ENCODE data around the gene EP300.

Gene EP300

DNA sequence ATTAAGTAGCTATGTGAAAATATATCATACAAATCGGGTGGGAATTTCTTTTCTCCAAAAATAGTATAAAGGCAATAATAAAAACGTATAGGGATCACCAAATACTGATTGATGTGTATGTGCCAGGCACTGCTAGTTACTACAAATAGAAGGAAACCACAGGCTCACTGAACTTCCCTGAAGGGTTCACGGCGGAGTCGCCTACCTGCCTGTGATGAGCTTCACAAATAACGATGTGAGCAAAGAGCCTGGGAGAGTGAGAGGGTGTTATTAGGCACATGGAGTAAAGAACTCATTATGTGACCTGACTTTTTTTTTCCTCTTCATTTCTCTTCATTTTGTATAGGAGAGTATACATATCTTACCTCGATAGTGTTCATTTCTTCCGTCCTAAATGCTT, 76.8 kb downstream of the EP300 start:
- Histone ChIP-seq H3K18ac (ENCODE audit: low read depth in 1 of 2, low read length in 2 of 2) (no peak overlapping the region), H4K8ac (ENCODE audit: low read length) (no peak overlapping the region), H3K4me1 (ENCODE audit: control insufficient read depth, insufficient read depth, low read depth, low read length) (no peaks in the 10 kb centered on the region), H3K14ac (ENCODE audit: low read length in 2 of 2) (no peak overlapping the region), H3K4me3 (ENCODE audit: insufficient read depth in 1 of 2, low read depth in 1 of 2, low read length in 2 of 2) (no peak overlapping the region), H3K27me3 (ENCODE audit: control insufficient read depth in 1 of 2, insufficient read depth in 1 of 2, low read length in 2 of 2) (no peaks in the 10 kb centered on the region), H3K4ac (ENCODE audit: low read depth in 1 of 2, low read length in 2 of 2) (no peak overlapping the region), H2BK5ac (ENCODE audit: low read depth, low read length, poor library complexity, severe bottlenecking) (no peak overlapping the region), H3K9ac (ENCODE audit: low read length) (no peak overlapping the region), H2BK120ac (ENCODE audit: low read depth, low read length) (no peak overlapping the region), H3K79me1 (replicated peaks; ENCODE audit: low read length, poor library complexity, severe bottlenecking) (peaks cover 17% of the 10 kb centered on the region), H2BK15ac (ENCODE audit: low read depth, poor library complexity, severe bottlenecking) (no peak overlapping the region), H4K91ac (ENCODE audit: low read length) (no peak overlapping the region), H3K4me2 (ENCODE audit: low read length, poor library complexity, severe bottlenecking) (no peak overlapping the region), H2AK5ac (ENCODE audit: low read length, severe bottlenecking) (no peak overlapping the region), H2BK12ac (ENCODE audit: low read length in 2 of 2) (no peak overlapping the region), H3K23ac (ENCODE audit: low read length in 2 of 2) (no peak overlapping the region), H3K9me3 (ENCODE audit: control insufficient read depth, low read length) (no peaks in the 10 kb centered on the region), H3K36me3 (ENCODE audit: control insufficient read depth in 1 of 2, insufficient read depth in 2 of 2, low read depth in 1 of 2, low read length in 2 of 2) (peaks cover 41 to 88% of the 10 kb centered on the region in 2 experiments), H3K27ac (ENCODE audit: low read length, poor library complexity, severe bottlenecking) (no peak overlapping the region), H2AFZ (ENCODE audit: low read depth, low read length) (no peak overlapping the region)
- WGBS = 98% methylated on average over 7 of the region's 8 CpGs
- no peak for DNase-seq

DNA sequence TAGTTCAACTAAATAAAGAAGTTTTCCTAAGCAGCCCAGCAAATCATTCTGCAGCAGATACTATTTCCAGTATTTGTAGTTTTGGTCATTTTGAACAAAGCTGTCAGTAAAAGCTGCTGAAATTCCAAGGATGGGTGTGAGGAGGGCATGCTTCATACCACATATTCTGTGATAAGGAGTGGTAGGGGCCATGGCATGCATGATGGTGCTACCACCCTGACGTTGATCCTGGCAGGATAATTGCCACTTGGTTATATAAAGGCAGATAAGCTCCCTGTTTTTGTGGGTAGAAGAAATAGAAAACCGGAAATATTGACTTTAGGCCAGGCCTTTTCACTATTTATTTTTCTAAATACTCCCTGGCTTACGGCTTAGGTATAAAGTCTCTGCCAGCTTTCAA, 79.6 kb downstream of the EP300 start:
- peaks cover 17% of the 10 kb centered on the region for H3K79me1 ChIP-seq (replicated peaks; ENCODE audit: low read length, poor library complexity, severe bottlenecking)
- no peak for DNase-seq
- no peak overlapping the region for H3K18ac ChIP-seq (ENCODE audit: low read depth in 1 of 2, low read length in 2 of 2)
- H3K23ac ChIP-seq (ENCODE audit: low read length in 2 of 2) = no peak overlapping the region
- WGBS = 92% methylated on average over 2 of the region's 3 CpGs
- H3K4me2 ChIP-seq (ENCODE audit: low read length, poor library complexity, severe bottlenecking) = no peak overlapping the region
- H2BK12ac ChIP-seq (ENCODE audit: low read length in 2 of 2) = no peak overlapping the region
- no peaks in the 10 kb centered on the region for H3K4me1 ChIP-seq (ENCODE audit: control insufficient read depth, insufficient read depth, low read depth, low read length)
- no peak overlapping the region for H3K4ac ChIP-seq (ENCODE audit: low read depth in 1 of 2, low read length in 2 of 2)
- no peak overlapping the region for H3K4me3 ChIP-seq (ENCODE audit: insufficient read depth in 1 of 2, low read depth in 1 of 2, low read length in 2 of 2)
- H3K27ac ChIP-seq (ENCODE audit: low read length, poor library complexity, severe bottlenecking) = no peak overlapping the region
- H2BK15ac ChIP-seq (ENCODE audit: low read depth, poor library complexity, severe bottlenecking) = no peak overlapping the region
- H2BK120ac ChIP-seq (ENCODE audit: low read depth, low read length) = no peak overlapping the region
- no peak overlapping the region for H2AK5ac ChIP-seq (ENCODE audit: low read length, severe bottlenecking)
- H2BK5ac ChIP-seq (ENCODE audit: low read depth, low read length, poor library complexity, severe bottlenecking) = no peak overlapping the region
- no peak overlapping the region for H3K14ac ChIP-seq (ENCODE audit: low read length in 2 of 2)
- H3K36me3 ChIP-seq (ENCODE audit: control insufficient read depth in 1 of 2, insufficient read depth in 2 of 2, low read depth in 1 of 2, low read length in 2 of 2) = peaks cover 41 to 90% of the 10 kb centered on the region in 2 experiments
- no peaks in the 10 kb centered on the region for H3K27me3 ChIP-seq (ENCODE audit: control insufficient read depth in 1 of 2, insufficient read depth in 1 of 2, low read length in 2 of 2)
- no peak overlapping the region for H2AFZ ChIP-seq (ENCODE audit: low read depth, low read length)
- H4K91ac ChIP-seq (ENCODE audit: low read length) = no peak overlapping the region
- no peak overlapping the region for H4K8ac ChIP-seq (ENCODE audit: low read length)
- H3K9ac ChIP-seq (ENCODE audit: low read length) = no peak overlapping the region
- H3K9me3 ChIP-seq (ENCODE audit: control insufficient read depth, low read length) = no peaks in the 10 kb centered on the region

DNA sequence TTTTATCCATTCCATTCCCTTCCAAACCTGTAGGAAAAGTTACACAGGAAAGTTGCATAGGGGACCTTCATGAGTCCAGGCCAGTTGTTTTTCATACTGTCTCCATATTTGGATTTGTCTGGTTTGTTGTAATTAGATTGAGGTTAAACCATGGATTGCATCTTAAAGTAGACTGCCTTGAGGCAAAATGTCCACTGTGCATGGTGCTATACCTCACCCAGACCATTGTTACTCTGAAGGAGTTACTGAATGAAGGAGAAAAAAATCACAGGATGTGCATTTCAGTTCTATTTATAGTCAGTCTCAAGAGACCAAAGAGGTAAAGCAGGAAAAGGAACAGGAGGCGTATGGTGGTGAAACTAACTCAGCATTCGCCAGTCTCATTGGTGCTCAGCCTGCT, 83.2 kb downstream of the EP300 start:
- no peak overlapping the region for H3K27ac ChIP-seq (ENCODE audit: low read length, poor library complexity, severe bottlenecking)
- no peak overlapping the region for H2BK5ac ChIP-seq (ENCODE audit: low read depth, low read length, poor library complexity, severe bottlenecking)
- H4K8ac ChIP-seq (ENCODE audit: low read length) = no peak overlapping the region
- H3K4me1 ChIP-seq (ENCODE audit: control insufficient read depth, insufficient read depth, low read depth, low read length) = peaks cover 13% of the 10 kb centered on the region
- no peak overlapping the region for H3K9ac ChIP-seq (ENCODE audit: low read length)
- no peak overlapping the region for H2BK120ac ChIP-seq (ENCODE audit: low read depth, low read length)
- H3K4me3 ChIP-seq (ENCODE audit: insufficient read depth in 1 of 2, low read depth in 1 of 2, low read length in 2 of 2) = no peak overlapping the region
- no peak overlapping the region for H2BK15ac ChIP-seq (ENCODE audit: low read depth, poor library complexity, severe bottlenecking)
- H3K27me3 ChIP-seq (ENCODE audit: control insufficient read depth in 1 of 2, insufficient read depth in 1 of 2, low read length in 2 of 2) = no peaks in the 10 kb centered on the region
- H2AFZ ChIP-seq (ENCODE audit: low read depth, low read length) = no peak overlapping the region
- H3K4me2 ChIP-seq (ENCODE audit: low read length, poor library complexity, severe bottlenecking) = no peak overlapping the region
- H2AK5ac ChIP-seq (ENCODE audit: low read length, severe bottlenecking) = no peak overlapping the region
- no peak overlapping the region for H3K14ac ChIP-seq (ENCODE audit: low read length in 2 of 2)
- peaks cover 48 to 94% of the 10 kb centered on the region in 2 experiments for H3K36me3 ChIP-seq (ENCODE audit: control insufficient read depth in 1 of 2, insufficient read depth in 2 of 2, low read depth in 1 of 2, low read length in 2 of 2)
- H3K4ac ChIP-seq (ENCODE audit: low read depth in 1 of 2, low read length in 2 of 2) = no peak overlapping the region
- DNase-seq = no peak
- H3K79me1 ChIP-seq (replicated peaks; ENCODE audit: low read length, poor library complexity, severe bottlenecking) = peaks cover 22% of the 10 kb centered on the region
- H4K91ac ChIP-seq (ENCODE audit: low read length) = no peak overlapping the region
- WGBS = 84% methylated on average over 2 of the region's 2 CpGs
- no peaks in the 10 kb centered on the region for H3K9me3 ChIP-seq (ENCODE audit: control insufficient read depth, low read length)
- H2BK12ac ChIP-seq (ENCODE audit: low read length in 2 of 2) = no peak overlapping the region
- no peak overlapping the region for H3K18ac ChIP-seq (ENCODE audit: low read depth in 1 of 2, low read length in 2 of 2)
- no peak overlapping the region for H3K23ac ChIP-seq (ENCODE audit: low read length in 2 of 2)

DNA sequence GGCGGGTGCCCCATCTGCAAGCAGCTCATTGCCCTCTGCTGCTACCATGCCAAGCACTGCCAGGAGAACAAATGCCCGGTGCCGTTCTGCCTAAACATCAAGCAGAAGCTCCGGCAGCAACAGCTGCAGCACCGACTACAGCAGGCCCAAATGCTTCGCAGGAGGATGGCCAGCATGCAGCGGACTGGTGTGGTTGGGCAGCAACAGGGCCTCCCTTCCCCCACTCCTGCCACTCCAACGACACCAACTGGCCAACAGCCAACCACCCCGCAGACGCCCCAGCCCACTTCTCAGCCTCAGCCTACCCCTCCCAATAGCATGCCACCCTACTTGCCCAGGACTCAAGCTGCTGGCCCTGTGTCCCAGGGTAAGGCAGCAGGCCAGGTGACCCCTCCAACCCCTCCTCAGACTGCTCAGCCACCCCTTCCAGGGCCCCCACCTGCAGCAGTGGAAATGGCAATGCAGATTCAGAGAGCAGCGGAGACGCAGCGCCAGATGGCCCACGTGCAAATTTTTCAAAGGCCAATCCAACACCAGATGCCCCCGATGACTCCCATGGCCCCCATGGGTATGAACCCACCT, 84.7 kb downstream of the EP300 start:
- Histone ChIP-seq H3K23ac (ENCODE audit: low read length in 2 of 2) (no peak overlapping the region), H2BK5ac (ENCODE audit: low read depth, low read length, poor library complexity, severe bottlenecking) (no peak overlapping the region), H2BK15ac (ENCODE audit: low read depth, poor library complexity, severe bottlenecking) (no peak overlapping the region), H2AFZ (ENCODE audit: low read depth, low read length) (no peak overlapping the region), H3K9me3 (ENCODE audit: control insufficient read depth, low read length) (no peaks in the 10 kb centered on the region), H2BK12ac (ENCODE audit: low read length in 2 of 2) (no peak overlapping the region), H3K27me3 (ENCODE audit: control insufficient read depth in 1 of 2, insufficient read depth in 1 of 2, low read length in 2 of 2) (no peaks in the 10 kb centered on the region), H3K9ac (ENCODE audit: low read length) (no peak overlapping the region), H3K18ac (ENCODE audit: low read depth in 1 of 2, low read length in 2 of 2) (no peak overlapping the region), H3K4me1 (ENCODE audit: control insufficient read depth, insufficient read depth, low read depth, low read length) (peaks cover 18% of the 10 kb centered on the region), H4K91ac (ENCODE audit: low read length) (no peak overlapping the region), H3K4me2 (ENCODE audit: low read length, poor library complexity, severe bottlenecking) (no peak overlapping the region), H3K27ac (ENCODE audit: low read length, poor library complexity, severe bottlenecking) (no peak overlapping the region), H3K4ac (ENCODE audit: low read depth in 1 of 2, low read length in 2 of 2) (no peak overlapping the region), H3K4me3 (ENCODE audit: insufficient read depth in 1 of 2, low read depth in 1 of 2, low read length in 2 of 2) (no peak overlapping the region), H4K8ac (ENCODE audit: low read length) (no peak overlapping the region), H2BK120ac (ENCODE audit: low read depth, low read length) (no peak overlapping the region), H3K14ac (ENCODE audit: low read length in 2 of 2) (no peak overlapping the region), H3K36me3 (ENCODE audit: control insufficient read depth in 1 of 2, insufficient read depth in 2 of 2, low read depth in 1 of 2, low read length in 2 of 2) (peaks cover 43 to 87% of the 10 kb centered on the region in 2 experiments), H3K79me1 (replicated peaks; ENCODE audit: low read length, poor library complexity, severe bottlenecking) (peaks cover 17% of the 10 kb centered on the region), H2AK5ac (ENCODE audit: low read length, severe bottlenecking) (no peak overlapping the region)
- WGBS = 99% methylated on average over 15 of the region's 15 CpGs
- no peak for DNase-seq

Data from mesenchymal stem cell (in vitro differentiated cells and primary cell).